GM18508 (cell line): Measurements from ENCODE around the gene FGFR2.

Source experiments
- ATAC-seq: cut with Tn5 transposase; IDR thresholded peaks from one replicate; pipeline ENCODE4 v1.9.1; 2021; ENCODE audit warnings: moderate number of reproducible peaks; ENCODE audit not compliant: insufficient read depth, unreplicated experiment

FGFR2 gene

DNA sequence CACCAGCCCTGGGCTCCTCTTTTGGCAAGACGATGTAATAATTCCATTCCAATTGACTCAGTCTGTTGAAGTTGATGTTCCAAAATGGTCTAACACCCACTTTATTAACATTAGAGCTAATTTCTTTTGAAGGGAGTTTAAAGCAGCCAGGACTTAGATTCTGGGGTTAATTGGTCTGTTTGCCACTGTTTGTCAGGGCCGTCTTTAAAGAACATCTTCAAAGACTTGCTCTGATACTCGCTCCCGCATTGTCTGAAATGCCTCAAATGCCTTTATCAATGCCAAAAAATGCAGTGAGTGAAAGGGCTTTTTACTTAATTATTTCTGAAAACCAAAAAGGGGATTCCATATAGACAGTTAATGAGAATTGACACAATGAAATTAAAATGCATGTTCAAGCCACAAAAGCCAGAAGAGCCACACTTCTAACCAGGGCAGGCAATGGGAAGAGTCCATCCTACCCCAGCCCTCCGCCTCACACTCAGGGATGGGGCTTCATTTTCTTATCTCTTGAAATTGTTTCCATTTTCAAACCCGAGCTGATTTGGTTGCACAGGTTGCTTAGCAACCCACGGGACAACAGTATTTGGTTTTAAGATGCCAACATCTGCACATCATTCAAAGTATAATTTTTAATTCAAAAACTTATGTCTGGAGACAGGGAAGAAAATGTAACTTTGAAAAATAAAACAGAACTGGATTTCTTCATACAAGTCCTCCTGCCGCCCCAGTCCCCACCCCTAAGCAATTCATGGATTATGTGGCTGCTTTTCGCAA lies 163.0 kb downstream of the FGFR2 start:
- ATAC-seq = no peak

DNA sequence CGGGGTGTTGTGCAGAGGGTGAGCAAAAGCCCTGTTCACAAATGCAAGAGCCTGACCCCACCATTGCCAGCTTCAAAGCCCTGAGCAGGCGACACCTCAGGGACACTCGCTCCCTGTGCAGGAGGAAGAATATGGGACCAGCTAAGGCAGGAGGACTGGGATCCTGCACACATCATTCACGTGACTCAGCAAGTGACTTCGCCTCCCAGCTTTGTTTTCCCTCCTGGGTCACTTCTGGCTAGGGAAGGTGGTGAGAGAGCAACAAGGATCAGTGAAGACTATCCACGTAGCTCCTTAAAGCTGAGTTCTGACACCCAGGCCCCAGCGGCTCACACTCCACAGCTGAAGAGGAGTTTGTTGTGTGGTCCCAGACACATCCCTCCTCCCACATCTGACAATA lies 164.3 kb downstream of the FGFR2 start:
- ATAC-seq = no peak

DNA sequence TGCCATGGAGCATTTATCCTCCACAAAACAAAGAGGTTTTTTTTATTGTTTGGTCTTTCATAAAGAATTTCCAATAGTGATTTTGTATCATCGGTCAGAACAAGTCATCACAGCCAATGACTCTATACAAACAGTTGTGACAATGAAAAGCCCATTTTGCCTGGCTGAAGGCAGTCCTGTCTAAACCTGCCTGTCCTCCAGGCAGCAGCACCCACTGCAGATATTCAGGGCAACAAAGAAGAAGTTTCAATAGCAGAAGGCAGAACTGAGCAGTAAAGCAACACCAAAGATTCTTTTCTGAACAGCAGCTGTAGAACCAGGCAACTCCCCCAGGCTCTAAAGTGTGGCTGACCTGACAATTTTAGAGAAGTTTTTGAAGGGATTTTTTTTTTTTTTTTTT lies 169.4 kb downstream of the FGFR2 start:
- no peak for ATAC-seq
